A673 (cell line): ENCODE measurements around the gene HLA-G. TPM values are rescaled to one million over a fixed set of nuclear protein-coding genes. Genes with fewer than 3 reads are reported as not detected.

Experiments
- BruUV-seq: library from RNA; stranded (reverse); fragments of 400-500 nt; replicated peaks from 2 replicates; lab custom pipeline; 2021; lab: Mats Ljungman, UMichigan
- CTCF ChIA-PET: fragments of 300-600 bp; sonication (Branson Sonifier 250); formaldehyde crosslinking; loops from one replicate; lab custom pipeline; 2022; ENCODE audit warnings: antibody characterized with exemption; lab: Charles Lee
- POLR2A ChIA-PET: fragments of 300-600 bp; sonication (Branson Sonifier 250); formaldehyde crosslinking; loops from one replicate; lab custom pipeline; 2022; ENCODE audit warnings: antibody characterized with exemption; ENCODE audit not compliant: low non-redundant PET; lab: Charles Lee
- DNase-seq: peaks from one replicate; pipeline ENCODE4 v3.0.0-alpha.2; 2015; ENCODE audit warnings: low spot score
- H3K27ac ChIP-seq: fragments of 200-600 bp; sonication (generic); 2 replicates; pipeline ENCODE4 v1.5.1; 2016; ENCODE audit warnings: mixed run types, low read depth, mild to moderate bottlenecking, mixed read lengths, antibody characterized with exemption, low read length; ENCODE audit not compliant: poor library complexity, severe bottlenecking
- H3K27me3 ChIP-seq: fragments of 200-600 bp; sonication (generic); replicated peaks from 2 replicates; pipeline ENCODE4 v1.6.1; 2017; ENCODE audit warnings: mixed run types, low read depth, mild to moderate bottlenecking, mixed read lengths, antibody characterized with exemption, low read length; ENCODE audit not compliant: insufficient read depth, poor library complexity
- H3K36me3 ChIP-seq: fragments of 200-600 bp; sonication (generic); 2 replicates; pipeline ENCODE4 v1.6.1; 2016; ENCODE audit warnings: mixed run types, mild to moderate bottlenecking, mixed read lengths, antibody characterized with exemption, low read length; ENCODE audit not compliant: insufficient read depth, poor library complexity, severe bottlenecking
- H3K4me1 ChIP-seq: fragments of 200-600 bp; sonication (generic); 2 replicates; pipeline ENCODE4 v1.6.1; 2017; ENCODE audit warnings: mixed run types, mild to moderate bottlenecking, mixed read lengths, antibody characterized with exemption, low read length; ENCODE audit not compliant: insufficient read depth, poor library complexity, severe bottlenecking
- H3K4me3 ChIP-seq: fragments of 200-600 bp; sonication (generic); 2 replicates; pipeline ENCODE4 v1.5.1; 2016; ENCODE audit warnings: low read depth, mixed run types, mild to moderate bottlenecking, mixed read lengths, low read length; ENCODE audit not compliant: poor library complexity, severe bottlenecking
- H3K9me3 ChIP-seq: fragments of 200-600 bp; sonication (generic); 2 replicates; pipeline ENCODE4 v1.6.1; 2016; ENCODE audit warnings: mixed run types, low read depth, mild to moderate bottlenecking, mixed read lengths, antibody characterized with exemption, low read length; ENCODE audit not compliant: poor library complexity, severe bottlenecking
- CTCF ChIP-seq: fragments of 300-800, 200-600 bp; sonication (generic); conservative IDR thresholded peaks from 2 replicates; pipeline ENCODE4 v1.5.1; 2017; ENCODE audit warnings: low read depth, mild to moderate bottlenecking, antibody characterized with exemption, low read length, moderate library complexity, mixed read lengths
- EZH2 ChIP-seq: fragments of 200-600 bp; sonication (generic); IDR thresholded peaks from 2 replicates; pipeline ENCODE4 v1.6.1; 2017; ENCODE audit warnings: borderline replicate concordance, low read depth, mild to moderate bottlenecking, mixed read lengths, antibody characterized with exemption, low read length; ENCODE audit not compliant: poor library complexity, severe bottlenecking
- intact Hi-C: fragments of 100-400 bp; cut with micrococcal nuclease; formaldehyde crosslinking; loops from one replicate; pipeline ENCODE4 v1.10.0; 2022; ENCODE audit not compliant: unreplicated experiment
- total RNA-seq: library from RNA; stranded (reverse); gene quantifications from 2 replicates; pipeline ENCODE4 v1.2.3, GENCODE V29; 2021

Gene HLA-G
- total RNA-seq, 1 experiment from 2014 or later: not detected

- Histone ChIP-seq H3K4me3 (no peak overlapping the region), H3K9me3 (no peaks in the 10 kb centered on the region), H3K27ac (no peak overlapping the region), H3K4me1 (no peaks in the 10 kb centered on the region), H3K36me3 (no peaks in the 10 kb centered on the region), H3K27me3 (peaks cover 50% of the 10 kb centered on the region)
- BruUV-seq: no TSS peak
- intact Hi-C loops: no loop called here
- ChIA-PET CTCF (no interaction called here), POLR2A (no interaction called here)
- TF ChIP-seq EZH2 (no peak), CTCF (no peak)
- no peak for DNase-seq
Observed at GRCh38 chr6:29806387-29806786, 21.2 kb upstream of the HLA-G start.

GRCh38 chr6:29809249-29809648 is 18.4 kb upstream of the HLA-G start:
- DNase-seq: no peak
- Histone ChIP-seq H3K36me3 (no peaks in the 10 kb centered on the region), H3K9me3 (no peaks in the 10 kb centered on the region), H3K4me1 (no peaks in the 10 kb centered on the region), H3K27ac (no peak overlapping the region), H3K4me3 (no peak overlapping the region), H3K27me3 (peaks cover 49% of the 10 kb centered on the region)
- no TSS peak for BruUV-seq
- no peak for TF ChIP-seq EZH2
- TF ChIP-seq CTCF: no peak
- ChIA-PET CTCF (interaction anchor here (0.6 to 1.1 kb wide), 3 partner anchors 26 to 365 kb away, joined by 3 to 6 read pairs (median 3); no protein-coding TSS in a partner anchor), POLR2A (no interaction called here)
- intact Hi-C loops: no loop called here

- H3K4me1 ChIP-seq: no peaks in the 10 kb centered on the region
- intact Hi-C loops: no loop called here
- H3K27ac ChIP-seq: no peak overlapping the region
- BruUV-seq: no TSS peak
- TF ChIP-seq EZH2 (no peak), CTCF (no peak)
- DNase-seq: no peak
- H3K9me3 ChIP-seq: no peaks in the 10 kb centered on the region
- H3K36me3 ChIP-seq: no peaks in the 10 kb centered on the region
- H3K4me3 ChIP-seq: no peak overlapping the region
- ChIA-PET POLR2A (no interaction called here), CTCF (no interaction called here)
- H3K27me3 ChIP-seq: peaks cover 43% of the 10 kb centered on the region
Observed at GRCh38 chr6:29810371-29810770, 17.3 kb upstream of the HLA-G start.
